GM23338 (cell line): ENCODE results near the gene THRA. TPM values are rescaled to one million over a fixed set of nuclear protein-coding genes. Genes with fewer than 3 reads are reported as not detected.

ENCODE experiments used
- ATAC-seq: fragments of 200-7000 bp; cut with Tn5 transposase; 3 replicates; pipeline ENCODE4 v1.9.1; 2020
- DNase-seq: peaks from one replicate; pipeline ENCODE4 v3.0.0-alpha.2; 2015; ENCODE audit warnings: low spot score
- H2AFZ ChIP-seq: fragments of 200-600 bp; sonication (generic); 2 replicates; pipeline ENCODE4 v1.8.0; 2016; ENCODE audit warnings: antibody characterized with exemption, mild to moderate bottlenecking, moderate library complexity
- H3F3A ChIP-seq: fragments of 200-600 bp; sonication (generic); replicated peaks from 2 replicates; pipeline ENCODE4 v1.8.0; 2017; ENCODE audit warnings: antibody characterized with exemption, mixed run types, low read depth
- H3K27ac ChIP-seq: fragments of 200-600 bp; sonication (generic); 2 replicates; pipeline ENCODE4 v1.6.1; 2016; ENCODE audit warnings: low read depth
- H3K27me3 ChIP-seq: fragments of 200-600 bp; sonication (generic); 2 replicates; pipeline ENCODE4 v1.8.0; 2016; ENCODE audit warnings: mild to moderate bottlenecking, mixed run types, moderate library complexity; ENCODE audit not compliant: insufficient read depth
- H3K36me3 ChIP-seq: fragments of 200-600 bp; sonication (generic); 2 replicates; pipeline ENCODE4 v1.8.0; 2016; ENCODE audit warnings: mild to moderate bottlenecking; ENCODE audit not compliant: insufficient read depth
- H3K4me1 ChIP-seq: fragments of 200-600 bp; sonication (generic); 2 replicates; pipeline ENCODE4 v1.8.0; 2016; ENCODE audit warnings: mild to moderate bottlenecking, moderate library complexity; ENCODE audit not compliant: insufficient read depth
- H3K4me2 ChIP-seq: fragments of 200-600 bp; sonication (generic); 2 replicates; pipeline ENCODE4 v1.7.1; 2017; ENCODE audit warnings: mixed run types
- H3K4me3 ChIP-seq: fragments of 200-600 bp; sonication (generic); 2 replicates; pipeline ENCODE4 v1.6.1; 2016; ENCODE audit warnings: mixed run types
- H3K79me2 ChIP-seq: fragments of 200-600 bp; sonication (generic); replicated peaks from 2 replicates; pipeline ENCODE4 v1.8.0; 2017; ENCODE audit warnings: mild to moderate bottlenecking; ENCODE audit not compliant: insufficient read depth
- H3K9me2 ChIP-seq: fragments of 200-600 bp; sonication (generic); 2 replicates; pipeline ENCODE4 v1.8.0; 2017; ENCODE audit not compliant: insufficient read depth
- H4K20me1 ChIP-seq: fragments of 200-600 bp; sonication (generic); replicated peaks from 2 replicates; pipeline ENCODE4 v1.8.0; 2017; ENCODE audit warnings: mild to moderate bottlenecking; ENCODE audit not compliant: insufficient read depth
- H3K27ac Mint-ChIP-seq: 2 replicates; pipeline ENCODE4 v1.8.0; 2020; ENCODE audit warnings: inconsistent platforms, mild to moderate bottlenecking, moderate library complexity, mixed read lengths
- H3K27me3 Mint-ChIP-seq: 3 replicates; pipeline ENCODE4 v1.8.0; 2022; ENCODE audit warnings: low read depth, mild to moderate bottlenecking, moderate library complexity, mixed read lengths, inconsistent platforms; ENCODE audit not compliant: insufficient read depth, poor library complexity
- H3K36me3 Mint-ChIP-seq: 3 replicates; pipeline ENCODE4 v1.8.0; 2021; ENCODE audit warnings: low read depth, mild to moderate bottlenecking, inconsistent platforms, moderate library complexity, mixed read lengths
- H3K4me1 Mint-ChIP-seq: 3 replicates; pipeline ENCODE4 v1.8.0; 2020; ENCODE audit warnings: mild to moderate bottlenecking, inconsistent platforms, mixed read lengths
- H3K4me3 Mint-ChIP-seq: 3 replicates; pipeline ENCODE4 v1.8.0; 2021; ENCODE audit warnings: moderate library complexity, mild to moderate bottlenecking, inconsistent platforms, mixed read lengths
- H3K9me3 Mint-ChIP-seq: 3 replicates; pipeline ENCODE4 v1.8.0; 2020; ENCODE audit warnings: moderate library complexity, mild to moderate bottlenecking, inconsistent platforms, mixed read lengths
- CREB1 ChIP-seq: fragments of 250-450 bp; sonication (Bioruptor Pico); IDR thresholded peaks from 2 replicates; pipeline ENCODE4 v1.5.0; 2020; ENCODE audit warnings: low read depth, mild to moderate bottlenecking, moderate library complexity
- ETS1 ChIP-seq: IDR thresholded peaks from 2 replicates; pipeline ENCODE4 v1.6.1; 2016; ENCODE audit warnings: antibody characterized with exemption
- EZH2phosphoT487 ChIP-seq: fragments of 200-600 bp; sonication (generic); IDR thresholded peaks from one replicate; pipeline ENCODE4 v1.8.1; 2018; ENCODE audit warnings: antibody characterized with exemption; ENCODE audit not compliant: unreplicated experiment
- NANOG ChIP-seq: IDR thresholded peaks from 2 replicates; pipeline ENCODE4 v1.6.1; 2016; ENCODE audit warnings: antibody characterized with exemption, borderline replicate concordance
- POLR2AphosphoS5 ChIP-seq: IDR thresholded peaks from 2 replicates; pipeline ENCODE4 v1.6.1; 2016; ENCODE audit warnings: antibody characterized with exemption, low read depth
- STAT1 ChIP-seq: IDR thresholded peaks from one replicate; pipeline ENCODE4 v1.6.1; 2016; ENCODE audit warnings: antibody characterized with exemption; ENCODE audit not compliant: unreplicated experiment
- polyA plus RNA-seq: library from polyadenylated mRNA; unstranded; fragments of >200 nt; fragmentation: Nextera tagmentation; extraction: Ambion mirVana; gene quantifications from 2 replicates; pipeline ENCODE4 v1.2.1, GENCODE V29; 2016
- total RNA-seq: library from RNA; depleted of rRNA; stranded (reverse); fragments of >200 nt; shearing (Covaris generic); gene quantifications from 2 replicates; pipeline ENCODE4 v1.2.3, GENCODE V29; 2014

THRA gene
- total and polyA plus RNA-seq, 2 experiments from 2014 or later = 3.4 to 10.5 TPM

- Mint-ChIP-seq H3K27ac (peak overlapping the region; percentile 84), H3K36me3 (peaks cover 28% of the 10 kb centered on the region), H3K4me3 (peak overlapping the region; percentile 82), H3K9me3 (peaks cover 11% of the 10 kb centered on the region; the same call in 2 of the 3 replicates), H3K27me3 (peaks cover 58% of the 10 kb centered on the region), H3K4me1 (peaks cover 70% of the 10 kb centered on the region)
- no peaks in the 10 kb centered on the region for H3K79me2 ChIP-seq
- TF ChIP-seq POLR2AphosphoS5 (peak; percentile 58), NANOG (no peak), ETS1 (peak; percentile 72), CREB1 (CRISPR knock-in tag) (peak; percentile 79), STAT1 (no peak)
- H3K4me1 ChIP-seq = peaks cover 51% of the 10 kb centered on the region
- H3K4me3 ChIP-seq = peak overlapping the region; percentile 75
- peak; percentile 62 for ATAC-seq
- no peaks in the 10 kb centered on the region for H4K20me1 ChIP-seq
- DNase-seq = peak; percentile 99
- peaks cover 17% of the 10 kb centered on the region; the same call in 1 of the 2 replicates for H3F3A ChIP-seq
- H2AFZ ChIP-seq = peak overlapping the region; percentile 53; the same call in 1 of the 2 replicates
- peaks cover 24% of the 10 kb centered on the region for H3K27me3 ChIP-seq
- peak overlapping the region; percentile 98 for H3K4me2 ChIP-seq
- H3K36me3 ChIP-seq = no peaks in the 10 kb centered on the region
- peaks cover 20% of the 10 kb centered on the region for H3K9me2 ChIP-seq
- no peak overlapping the region for H3K27ac ChIP-seq
These were observed 38.1 kb downstream of the THRA start for GRCh38 chr17:40100669-40101366.

GRCh38 chr17:40101367-40102210, 38.8 kb downstream of the THRA start:
- Histone ChIP-seq H3F3A (peaks cover 17% of the 10 kb centered on the region; the same call in 1 of the 2 replicates), H3K36me3 (no peaks in the 10 kb centered on the region), H3K27ac (no peak overlapping the region), H3K4me3 (peak overlapping the region; percentile 75), H2AFZ (no peak overlapping the region), H3K4me2 (peak overlapping the region; percentile 98), H3K4me1 (peaks cover 55% of the 10 kb centered on the region), H3K9me2 (peaks cover 23% of the 10 kb centered on the region), H3K79me2 (no peaks in the 10 kb centered on the region), H3K27me3 (peaks cover 32% of the 10 kb centered on the region), H4K20me1 (no peaks in the 10 kb centered on the region)
- TF ChIP-seq EZH2phosphoT487 = no peak
- Mint-ChIP-seq H3K27me3 (peaks cover 66% of the 10 kb centered on the region), H3K27ac (no peak overlapping the region), H3K36me3 (peaks cover 20% of the 10 kb centered on the region), H3K4me3 (peak overlapping the region; percentile 82; the same call in 2 of the 3 replicates), H3K4me1 (peaks cover 78% of the 10 kb centered on the region), H3K9me3 (peaks cover 11% of the 10 kb centered on the region; the same call in 2 of the 3 replicates)
- ATAC-seq (no peak), DNase-seq (no peak)
